Endothelial cell (in vitro differentiated cells): ENCODE data around the gene ZNF335. TPM values are rescaled to one million over a fixed set of nuclear protein-coding genes. Genes with fewer than 3 reads are reported as not detected.

Source experiments
- DNase-seq: peaks from one replicate; pipeline ENCODE4 v3.0.0; 2021; ENCODE audit warnings: low spot score
- H3K27ac Mint-ChIP-seq: one replicate; pipeline ENCODE4 v1.8.0; 2021; ENCODE audit warnings: mixed read lengths, inconsistent platforms; ENCODE audit not compliant: unreplicated experiment
- H3K27me3 Mint-ChIP-seq: one replicate; pipeline ENCODE4 v1.8.0; 2021; ENCODE audit warnings: mild to moderate bottlenecking, moderate library complexity, mixed read lengths, inconsistent platforms; ENCODE audit not compliant: unreplicated experiment
- H3K36me3 Mint-ChIP-seq: one replicate; pipeline ENCODE4 v1.8.0; 2021; ENCODE audit warnings: mild to moderate bottlenecking, low read depth, mixed read lengths, inconsistent platforms; ENCODE audit not compliant: unreplicated experiment
- H3K4me1 Mint-ChIP-seq: one replicate; pipeline ENCODE4 v1.8.0; 2021; ENCODE audit warnings: mild to moderate bottlenecking, mixed read lengths, inconsistent platforms; ENCODE audit not compliant: unreplicated experiment
- H3K4me3 Mint-ChIP-seq: one replicate; pipeline ENCODE4 v1.8.0; 2021; ENCODE audit warnings: mild to moderate bottlenecking, mixed read lengths, inconsistent platforms; ENCODE audit not compliant: unreplicated experiment
- H3K9me3 Mint-ChIP-seq: one replicate; pipeline ENCODE4 v1.8.0; 2021; ENCODE audit warnings: mixed read lengths, inconsistent platforms; ENCODE audit not compliant: unreplicated experiment
- CTCF ChIP-seq: fragments of 200-600 bp; sonication (generic); IDR thresholded peaks from one replicate; pipeline ENCODE4 v1.5.0; 2021; ENCODE audit warnings: antibody characterized with exemption; ENCODE audit not compliant: unreplicated experiment
- total RNA-seq: library from RNA; stranded (reverse); fragmentation: NEBNext Ultra II Directional; extraction: Animal tissue kit (Norgen Biotek cat#: 25700); gene quantifications from one replicate; pipeline ENCODE4 v1.2.1, GENCODE V29; 2021; ENCODE audit not compliant: unreplicated experiment

The ZNF335 gene
- total RNA-seq, 1 donor from 2014 or later = 22.9 TPM

GRCh38 chr20:45917790-45918141 is 54.2 kb downstream of the ZNF335 start:
- no peak for DNase-seq

GRCh38 chr20:45913116-45913515 is 58.9 kb downstream of the ZNF335 start:
- Mint-ChIP-seq H3K36me3 (peaks cover 3% of the 10 kb centered on the region), H3K27me3 (peaks cover 6% of the 10 kb centered on the region), H3K4me3 (no peak overlapping the region), H3K4me1 (peaks cover 16% of the 10 kb centered on the region), H3K27ac (no peak overlapping the region), H3K9me3 (no peaks in the 10 kb centered on the region)
- no peak for TF ChIP-seq CTCF
- no peak for DNase-seq

More at GRCh38 chr20:45917790-45918141, 54.2 kb downstream of the ZNF335 start:
- TF ChIP-seq CTCF = no peak
- Mint-ChIP-seq H3K36me3 (no peaks in the 10 kb centered on the region), H3K27me3 (peaks cover 3% of the 10 kb centered on the region), H3K4me3 (no peak overlapping the region), H3K27ac (peak overlapping the region; percentile 76), H3K4me1 (peaks cover 27% of the 10 kb centered on the region), H3K9me3 (no peaks in the 10 kb centered on the region)

- TF ChIP-seq CTCF = no peak
- H3K36me3 Mint-ChIP-seq = peaks cover 7% of the 10 kb centered on the region
- H3K4me1 Mint-ChIP-seq = peaks cover 11% of the 10 kb centered on the region
- peaks cover 8% of the 10 kb centered on the region for H3K27me3 Mint-ChIP-seq
- DNase-seq = no peak
- no peaks in the 10 kb centered on the region for H3K9me3 Mint-ChIP-seq
- no peak overlapping the region for H3K27ac Mint-ChIP-seq
- H3K4me3 Mint-ChIP-seq = peak overlapping the region; percentile 71
These were observed 59.7 kb downstream of the ZNF335 start for GRCh38 chr20:45912344-45912682.

GRCh38 chr20:45911486-45912343 is 60.3 kb downstream of the ZNF335 start, which contains the start of gene PLTP:
Gene PLTP, minus strand, starts transcription at chr20:45912155. Its CDS starts 703 bp downstream, at chr20:45911452.
- H3K4me3 Mint-ChIP-seq = peak within 1 kb of the TSS; percentile 82
- DNase-seq = peak; percentile 65
- no peaks in the 10 kb centered on the region for H3K9me3 Mint-ChIP-seq
- no peak for TF ChIP-seq CTCF
- peaks cover 11% of the 10 kb centered on the region for H3K4me1 Mint-ChIP-seq
- H3K36me3 Mint-ChIP-seq = peaks cover 10% of the 10 kb centered on the region
- H3K27ac Mint-ChIP-seq = peak within 1 kb of the TSS; percentile 30
- H3K27me3 Mint-ChIP-seq = peaks cover 10% of the 10 kb centered on the region
